Mesenchymal stem cell (in vitro differentiated cells and primary cell): Measurements from ENCODE around the gene TNFRSF14.

Experiments
- DNase-seq: peaks from one replicate; pipeline ENCODE4 v3.0.0-alpha.2; 2013
- H2AFZ ChIP-seq: one replicate; pipeline ENCODE4 v1.6.1; 2013; ENCODE audit warnings: low read depth, mild to moderate bottlenecking, control low read depth, inconsistent platforms, low read length, moderate library complexity
- H2AK5ac ChIP-seq: 2 replicates; pipeline ENCODE4 v1.6.1; 2013; ENCODE audit warnings: low read length, moderate library complexity, mild to moderate bottlenecking, inconsistent platforms; ENCODE audit not compliant: severe bottlenecking
- H2BK120ac ChIP-seq: one replicate; pipeline ENCODE4 v1.6.1; 2013; ENCODE audit warnings: low read depth, mild to moderate bottlenecking, inconsistent platforms, low read length, moderate library complexity
- H2BK12ac ChIP-seq, 2 experiments: one replicate each; pipeline ENCODE4 v1.6.1; 2013; ENCODE audit warnings: inconsistent platforms in 2 of 2, low read length in 2 of 2, mild to moderate bottlenecking in 2 of 2, moderate library complexity in 2 of 2, control low read depth in 1 of 2
- H2BK15ac ChIP-seq: one replicate; pipeline ENCODE4 v1.6.1; 2013; ENCODE audit warnings: mild to moderate bottlenecking, low read depth, inconsistent platforms; ENCODE audit not compliant: poor library complexity, severe bottlenecking
- H2BK5ac ChIP-seq: 2 replicates; pipeline ENCODE4 v1.6.1; 2013; ENCODE audit warnings: low read depth, mild to moderate bottlenecking, low read length, control low read depth, inconsistent platforms; ENCODE audit not compliant: poor library complexity, severe bottlenecking
- H3K14ac ChIP-seq, 2 experiments: one replicate each; pipeline ENCODE4 v1.6.1; 2013; ENCODE audit warnings: inconsistent platforms in 2 of 2, low read length in 2 of 2, control low read depth in 1 of 2, mild to moderate bottlenecking in 1 of 2, moderate library complexity in 1 of 2
- H3K18ac ChIP-seq, 2 experiments: one replicate each; pipeline ENCODE4 v1.6.1; 2013; ENCODE audit warnings: inconsistent platforms in 2 of 2, low read length in 2 of 2, control low read depth in 1 of 2, low read depth in 1 of 2, mild to moderate bottlenecking in 1 of 2
- H3K23ac ChIP-seq, 2 experiments: one replicate each; pipeline ENCODE4 v1.6.1; 2013; ENCODE audit warnings: inconsistent platforms in 2 of 2, low read length in 2 of 2, mild to moderate bottlenecking in 2 of 2, moderate library complexity in 2 of 2, control low read depth in 1 of 2
- H3K27ac ChIP-seq: 2 replicates; pipeline ENCODE4 v1.5.1; 2013; ENCODE audit warnings: mild to moderate bottlenecking, moderate library complexity, low read length, control low read depth, inconsistent platforms; ENCODE audit not compliant: poor library complexity, severe bottlenecking
- H3K27me3 ChIP-seq, 2 experiments: 2 replicates each; pipeline versions ENCODE4 v1.6.1 to v1.7.0; 2013; ENCODE audit warnings: low read length in 2 of 2, mild to moderate bottlenecking in 2 of 2, moderate library complexity in 2 of 2, control low read depth in 1 of 2, inconsistent platforms in 1 of 2; ENCODE audit not compliant: control insufficient read depth in 1 of 2, insufficient read depth in 1 of 2
- H3K36me3 ChIP-seq, 2 experiments: 2 replicates each; pipeline versions ENCODE4 v1.6.1 to v1.7.0; 2013; ENCODE audit warnings: low read length in 2 of 2, control low read depth in 1 of 2, inconsistent platforms in 1 of 2, low read depth in 1 of 2, mild to moderate bottlenecking in 1 of 2; ENCODE audit not compliant: insufficient read depth in 2 of 2, control insufficient read depth in 1 of 2
- H3K4ac ChIP-seq, 2 experiments: one replicate each; pipeline ENCODE4 v1.6.1; 2013; ENCODE audit warnings: inconsistent platforms in 2 of 2, low read length in 2 of 2, mild to moderate bottlenecking in 2 of 2, moderate library complexity in 2 of 2, control low read depth in 1 of 2, low read depth in 1 of 2
- H3K4me1 ChIP-seq: 2 replicates; pipeline ENCODE4 v1.6.1; 2013; ENCODE audit warnings: low read depth, low read length, control low read depth; ENCODE audit not compliant: control insufficient read depth, insufficient read depth
- H3K4me2 ChIP-seq: 2 replicates; pipeline ENCODE4 v1.6.1; 2013; ENCODE audit warnings: low read length, mild to moderate bottlenecking, inconsistent platforms; ENCODE audit not compliant: poor library complexity, severe bottlenecking
- H3K4me3 ChIP-seq, 2 experiments: 2 replicates each; pipeline versions ENCODE4 v1.5.1 to v1.7.0; 2013; ENCODE audit warnings: low read length in 2 of 2, mild to moderate bottlenecking in 2 of 2, control low read depth in 1 of 2, low read depth in 1 of 2; ENCODE audit not compliant: insufficient read depth in 1 of 2
- H3K79me1 ChIP-seq: replicated peaks from 2 replicates; pipeline ENCODE4 v1.6.1; 2013; ENCODE audit warnings: mild to moderate bottlenecking, control low read depth, low read length, inconsistent platforms; ENCODE audit not compliant: poor library complexity, severe bottlenecking
- H3K9ac ChIP-seq: 2 replicates; pipeline ENCODE4 v1.7.0; 2013; ENCODE audit warnings: mild to moderate bottlenecking, low read length, moderate library complexity
- H3K9me3 ChIP-seq: 2 replicates; pipeline ENCODE4 v1.7.0; 2013; ENCODE audit warnings: mild to moderate bottlenecking, low read length; ENCODE audit not compliant: control insufficient read depth
- H4K8ac ChIP-seq: one replicate; pipeline ENCODE4 v1.6.1; 2013; ENCODE audit warnings: inconsistent platforms, mild to moderate bottlenecking, low read length, moderate library complexity
- H4K91ac ChIP-seq: one replicate; pipeline ENCODE4 v1.6.1; 2013; ENCODE audit warnings: mild to moderate bottlenecking, low read length, inconsistent platforms
- WGBS: methylation state at CpG from one replicate; pipeline ENCODE4 v1.1.7; 2013; ENCODE audit warnings: mixed read lengths; 5-methylcytosine and 5-hydroxymethylcytosine counted together

The TNFRSF14 gene

GRCh38 chr1:2591233-2591580, 35.0 kb downstream of the TNFRSF14 start:
- DNase-seq: no peak
- Histone ChIP-seq H3K4me3 (no peak overlapping the region), H2AFZ (no peak overlapping the region), H3K18ac (no peak overlapping the region), H3K14ac (no peak overlapping the region), H2AK5ac (no peak overlapping the region), H3K4ac (no peak overlapping the region), H4K91ac (no peak overlapping the region), H4K8ac (no peak overlapping the region), H3K36me3 (peaks cover 3 to 27% of the 10 kb centered on the region in 2 experiments), H2BK120ac (no peak overlapping the region), H3K23ac (no peak overlapping the region), H3K4me1 (peaks cover 17% of the 10 kb centered on the region), H2BK12ac (no peak overlapping the region), H3K27me3 (peaks cover 0 to 20% of the 10 kb centered on the region in 2 experiments), H3K9me3 (no peaks in the 10 kb centered on the region), H2BK15ac (no peak overlapping the region), H3K4me2 (no peak overlapping the region), H3K27ac (no peak overlapping the region), H2BK5ac (no peak overlapping the region), H3K9ac (no peak overlapping the region), H3K79me1 (peaks cover 15% of the 10 kb centered on the region)
- 93% methylated on average over 2 of the region's 5 CpGs for WGBS

GRCh38 chr1:2591581-2592261, 35.5 kb downstream of the TNFRSF14 start:
- H3K36me3 ChIP-seq: peaks cover 3 to 27% of the 10 kb centered on the region in 2 experiments
- H3K27me3 ChIP-seq: peaks cover 0 to 20% of the 10 kb centered on the region in 2 experiments
- peaks cover 17% of the 10 kb centered on the region for H3K4me1 ChIP-seq
- WGBS: 96% methylated on average over 5 of the region's 12 CpGs
- H3K4ac ChIP-seq: no peak overlapping the region
- no peak overlapping the region for H2BK120ac ChIP-seq
- DNase-seq: no peak
- H2AK5ac ChIP-seq: no peak overlapping the region
- H3K9me3 ChIP-seq: no peaks in the 10 kb centered on the region
- H2AFZ ChIP-seq: no peak overlapping the region
- H3K14ac ChIP-seq: no peak overlapping the region
- H4K8ac ChIP-seq: no peak overlapping the region
- H3K9ac ChIP-seq: no peak overlapping the region
- no peak overlapping the region for H4K91ac ChIP-seq
- no peak overlapping the region for H3K18ac ChIP-seq
- no peak overlapping the region for H3K4me3 ChIP-seq
- no peak overlapping the region for H2BK5ac ChIP-seq
- no peak overlapping the region for H2BK15ac ChIP-seq
- peaks cover 15% of the 10 kb centered on the region for H3K79me1 ChIP-seq
- H3K4me2 ChIP-seq: no peak overlapping the region
- no peak overlapping the region for H3K27ac ChIP-seq
- H2BK12ac ChIP-seq: no peak overlapping the region
- no peak overlapping the region for H3K23ac ChIP-seq

- Histone ChIP-seq H2AK5ac (no peak overlapping the region), H3K27ac (no peak overlapping the region), H3K23ac (no peak overlapping the region), H3K14ac (no peak overlapping the region), H2BK5ac (no peak overlapping the region), H3K27me3 (peaks cover 3 to 20% of the 10 kb centered on the region in 2 experiments), H3K79me1 (peaks cover 8% of the 10 kb centered on the region), H4K91ac (no peak overlapping the region), H3K18ac (no peak overlapping the region), H3K4me3 (no peak overlapping the region), H4K8ac (no peak overlapping the region), H2AFZ (no peak overlapping the region), H3K4ac (no peak overlapping the region), H2BK120ac (no peak overlapping the region), H3K9ac (no peak overlapping the region), H2BK12ac (no peak overlapping the region), H3K36me3 (peaks cover 3 to 27% of the 10 kb centered on the region in 2 experiments), H3K9me3 (no peaks in the 10 kb centered on the region), H3K4me2 (no peak overlapping the region), H2BK15ac (no peak overlapping the region), H3K4me1 (peaks cover 12% of the 10 kb centered on the region)
- DNase-seq: no peak
- 87% methylated on average over 15 of the region's 15 CpGs for WGBS
Observed at GRCh38 chr1:2592672-2593071, 36.5 kb downstream of the TNFRSF14 start.

- Histone ChIP-seq H2BK120ac (no peak overlapping the region), H3K18ac (no peak overlapping the region)
- 84% methylated on average over 26 of the region's 26 CpGs for WGBS
Observed at GRCh38 chr1:2593251-2593878, 37.2 kb downstream of the TNFRSF14 start.

More at GRCh38 chr1:2593251-2593878, 37.2 kb downstream of the TNFRSF14 start:
- peaks cover 6% of the 10 kb centered on the region for H3K4me1 ChIP-seq
- H3K14ac ChIP-seq: no peak overlapping the region
- no peak overlapping the region for H2BK5ac ChIP-seq
- no peak overlapping the region for H3K23ac ChIP-seq
- H3K27me3 ChIP-seq: peaks cover 3 to 20% of the 10 kb centered on the region in 2 experiments
- no peak overlapping the region for H2AFZ ChIP-seq
- no peak overlapping the region for H3K4me2 ChIP-seq
- H3K9me3 ChIP-seq: peaks cover under 1% of the 10 kb centered on the region
- no peak overlapping the region for H3K4me3 ChIP-seq
- no peak for DNase-seq
- H3K36me3 ChIP-seq: peaks cover 3 to 25% of the 10 kb centered on the region in 2 experiments
- no peak overlapping the region for H3K4ac ChIP-seq
- H3K9ac ChIP-seq: no peak overlapping the region
- no peak overlapping the region for H3K27ac ChIP-seq
- no peak overlapping the region for H4K91ac ChIP-seq
- no peak overlapping the region for H2AK5ac ChIP-seq
- H2BK15ac ChIP-seq: no peak overlapping the region
- no peak overlapping the region for H4K8ac ChIP-seq
- no peak overlapping the region for H2BK12ac ChIP-seq
- H3K79me1 ChIP-seq: peaks cover 6% of the 10 kb centered on the region
